COLO668 (cell line): ENCODE data around the gene GOLIM4.
"Not testable (repeated sequence)": the region's sequence is repeated elsewhere in the genome, so short reads cannot be mapped to it uniquely, and the experiment has no call there.

ENCODE experiments used
- DNase-seq: peaks from one replicate; lab custom pipeline; 2025; ENCODE audit not compliant: unreplicated experiment; lab: John Stamatoyannopoulos, UW

Gene GOLIM4

DNA sequence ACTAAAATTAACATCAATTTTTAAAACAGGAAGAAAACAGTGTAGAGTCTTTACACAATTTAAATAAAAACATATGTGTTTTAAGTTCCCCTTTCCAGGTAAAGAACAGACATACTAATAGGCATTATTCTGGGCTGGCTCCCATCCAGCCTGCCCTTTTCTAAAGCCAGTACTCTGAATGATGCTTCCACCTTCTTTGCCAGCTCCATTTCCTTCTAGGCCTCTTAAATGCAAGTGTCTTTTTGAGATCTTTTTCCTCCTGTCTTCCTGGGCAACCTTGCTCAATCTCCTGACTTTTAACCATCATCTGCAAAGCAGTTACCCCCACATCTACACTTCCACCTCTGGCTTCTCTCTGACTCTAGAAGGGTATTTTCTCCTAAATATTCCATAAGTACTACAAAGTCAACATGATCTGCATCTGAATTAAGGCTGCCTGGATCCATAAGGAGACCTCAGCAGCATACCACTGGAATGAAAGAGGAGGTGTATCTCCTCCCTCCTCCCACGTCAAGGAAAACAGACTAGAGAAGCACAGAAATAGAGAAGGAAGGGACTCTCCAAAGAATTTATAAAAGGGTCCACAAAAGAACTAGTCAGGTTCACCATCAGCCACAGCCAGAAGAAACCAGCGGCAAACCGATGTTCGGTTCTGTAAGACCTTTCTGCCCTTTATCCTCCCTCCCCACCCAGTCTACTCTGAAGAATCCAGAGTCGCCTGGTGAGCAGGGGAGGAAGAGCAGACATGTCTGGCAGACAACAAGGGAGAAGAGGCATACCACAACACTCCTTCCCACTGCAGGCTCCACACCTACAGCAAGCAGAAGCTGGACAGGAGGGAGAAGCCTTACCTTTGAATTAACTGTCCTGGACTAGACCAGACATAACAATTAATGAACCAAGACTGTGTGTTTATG, 47.1 kb downstream of the GOLIM4 start:
- DNase-seq: no peak

DNA sequence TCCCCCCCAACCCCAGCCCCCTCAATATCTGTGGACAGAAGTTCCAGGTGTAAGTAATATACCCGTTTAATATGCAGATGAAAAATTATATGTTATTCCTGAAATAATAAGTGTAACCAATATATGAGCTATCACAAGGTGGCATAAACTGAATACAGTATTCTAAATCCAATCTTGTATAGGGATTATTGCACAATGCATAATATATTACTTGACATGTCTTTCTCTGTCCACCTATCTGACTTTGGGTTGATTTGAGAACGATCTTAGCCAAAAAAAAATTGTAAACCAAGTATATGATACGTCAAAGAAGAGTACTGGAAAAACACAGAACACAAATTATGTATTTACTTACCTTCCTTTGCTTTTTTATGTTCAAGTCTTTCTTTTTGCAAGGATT, 47.8 kb downstream of the GOLIM4 start:
- DNase-seq: no peak

DNA sequence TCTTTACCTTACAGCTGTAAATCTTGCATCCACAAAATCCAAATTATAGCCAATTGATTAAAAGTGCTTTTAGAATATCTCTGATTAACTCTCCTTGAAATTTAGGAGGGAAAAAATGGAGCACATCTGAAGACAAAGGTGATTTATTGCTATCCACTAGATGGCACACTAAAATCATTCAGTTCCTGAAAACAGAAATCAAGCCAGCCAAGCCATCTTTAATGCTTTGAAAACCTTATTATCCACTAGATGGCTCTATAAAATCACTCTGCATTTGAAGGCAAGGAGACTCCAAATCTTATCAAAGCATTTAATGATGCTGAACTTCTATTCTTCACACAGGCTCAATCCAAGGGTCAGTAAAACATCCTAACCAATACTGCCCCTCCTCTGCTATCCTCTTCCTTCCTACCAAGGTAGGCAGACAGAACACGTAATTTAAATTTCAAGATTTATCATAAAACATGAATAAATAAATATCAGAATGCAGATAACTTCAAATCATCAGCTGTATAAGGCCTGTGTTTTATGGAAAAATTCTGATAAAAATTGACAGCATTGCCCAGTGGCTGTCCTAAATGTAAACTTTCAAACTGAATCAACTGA, 48.4 kb downstream of the GOLIM4 start:
- DNase-seq: no peak

DNA sequence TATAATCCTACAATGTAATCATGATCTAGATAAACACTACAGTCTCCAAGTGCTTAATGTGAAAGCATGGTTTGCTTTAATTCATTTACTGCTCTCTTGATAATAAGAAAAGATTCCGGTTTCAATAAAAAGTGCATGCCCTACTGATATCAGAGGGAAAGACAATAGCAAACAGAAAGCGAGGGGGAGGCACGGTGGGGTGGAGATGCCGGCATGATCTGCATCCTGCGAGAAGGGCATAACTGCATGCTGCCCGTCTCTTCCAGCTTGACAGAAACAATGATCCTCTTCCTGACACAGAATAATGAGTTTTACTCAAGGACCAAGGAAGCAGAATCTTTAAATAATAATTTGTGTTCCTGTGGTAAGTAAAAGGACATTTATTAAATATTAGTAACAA, 51.7 kb downstream of the GOLIM4 start:
- DNase-seq: no peak

DNA sequence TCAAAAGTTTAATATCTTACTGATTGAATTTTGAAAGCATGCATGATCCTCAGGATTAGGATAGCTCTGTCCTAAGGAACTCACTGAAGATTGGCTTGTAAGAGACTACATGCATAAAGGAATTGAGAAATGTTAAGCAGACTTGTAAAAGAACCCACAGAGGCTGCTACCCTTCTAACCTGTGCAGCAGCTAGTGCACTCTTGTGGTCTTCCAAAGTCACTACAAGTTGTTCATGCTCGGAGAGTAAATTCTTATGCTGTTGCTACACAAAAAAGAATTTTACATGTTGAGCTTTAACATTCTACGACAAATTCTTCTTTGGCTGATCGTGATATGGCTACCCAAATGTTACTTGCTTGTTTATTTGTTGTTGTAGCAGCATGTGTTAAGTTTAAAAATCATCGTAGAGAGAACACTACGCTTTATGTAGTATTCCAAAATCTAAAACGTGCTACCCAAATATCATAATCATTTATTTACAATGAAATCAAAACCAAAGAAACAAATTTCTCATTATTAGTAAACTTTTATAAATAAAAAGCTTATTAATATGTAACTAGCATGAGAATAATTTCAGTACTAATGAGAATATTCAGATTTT, 55.0 kb downstream of the GOLIM4 start:
- DNase-seq: no peak

DNA sequence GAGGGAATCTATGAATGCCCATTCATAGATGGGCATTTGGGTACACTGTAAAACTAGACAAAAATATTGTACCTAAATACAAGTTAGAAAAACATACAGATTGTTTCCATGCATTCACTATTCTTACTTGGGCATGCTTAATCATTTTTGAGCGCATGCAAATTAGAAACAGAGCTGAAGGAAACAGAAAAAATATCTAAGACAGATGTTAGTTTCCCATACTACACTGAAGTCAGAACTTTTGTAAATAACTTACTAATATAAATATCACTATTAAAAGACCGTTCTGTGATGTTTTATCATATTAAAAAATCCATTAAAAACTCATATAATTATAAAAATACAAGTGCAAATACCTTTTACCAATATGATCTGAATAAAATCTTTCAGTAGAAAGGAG, 58.7 kb downstream of the GOLIM4 start:
- DNase-seq: no peak

DNA sequence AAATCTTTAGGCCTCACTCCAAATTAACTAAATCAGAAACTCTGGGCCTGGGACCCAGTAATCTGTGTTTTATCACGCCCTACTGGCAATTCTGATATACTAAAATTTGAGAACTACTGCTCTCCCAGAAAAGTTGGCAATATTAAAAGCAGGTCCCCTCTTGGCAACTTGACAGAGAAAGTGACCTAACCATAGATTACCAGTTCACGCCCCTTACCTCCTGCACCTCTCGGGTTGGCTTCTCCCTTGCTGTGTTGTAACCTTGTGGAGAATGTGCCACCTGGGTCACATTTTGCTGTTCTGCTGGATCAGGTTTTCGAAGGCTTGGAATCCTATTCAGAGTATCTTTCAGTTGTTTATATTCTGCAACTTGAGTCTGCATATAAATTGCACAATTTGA, 59.1 kb downstream of the GOLIM4 start:
- no peak for DNase-seq

DNA sequence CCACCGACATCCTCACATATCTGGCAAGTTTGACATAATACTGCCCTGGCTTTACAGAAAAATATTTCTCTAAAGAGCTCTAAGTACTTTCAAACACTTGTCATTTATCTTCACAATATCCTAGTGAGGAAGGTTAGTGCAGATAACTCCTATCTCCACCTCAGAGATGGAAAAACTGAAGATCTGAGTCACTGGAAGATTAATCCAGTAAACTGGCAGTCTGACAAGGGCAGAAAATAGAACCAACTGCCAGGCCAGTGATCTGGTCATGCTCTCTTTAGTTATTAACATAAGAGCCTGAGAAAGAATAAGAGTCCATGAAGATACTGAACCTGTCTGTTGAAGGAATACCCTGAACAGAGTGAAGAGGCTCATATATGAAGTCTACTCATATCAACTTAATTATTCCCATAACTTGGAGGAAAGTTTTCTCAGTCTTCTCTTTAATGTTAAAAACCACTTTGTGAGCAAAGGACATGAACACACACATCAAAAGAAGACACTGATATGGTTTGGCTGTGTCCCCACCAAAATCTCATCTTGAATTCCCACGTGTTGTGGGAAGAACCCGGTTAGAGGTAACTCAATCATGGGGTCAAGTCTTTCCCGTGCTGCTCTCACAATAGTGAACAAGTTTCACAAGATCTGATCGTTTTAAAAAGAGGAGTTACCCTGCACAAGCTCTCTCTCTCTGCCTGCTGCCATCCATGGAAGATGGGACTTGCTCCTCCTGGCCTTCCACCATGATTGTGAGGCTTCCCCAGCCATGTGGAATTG, 61.4 kb downstream of the GOLIM4 start:
- DNase-seq: no peak

DNA sequence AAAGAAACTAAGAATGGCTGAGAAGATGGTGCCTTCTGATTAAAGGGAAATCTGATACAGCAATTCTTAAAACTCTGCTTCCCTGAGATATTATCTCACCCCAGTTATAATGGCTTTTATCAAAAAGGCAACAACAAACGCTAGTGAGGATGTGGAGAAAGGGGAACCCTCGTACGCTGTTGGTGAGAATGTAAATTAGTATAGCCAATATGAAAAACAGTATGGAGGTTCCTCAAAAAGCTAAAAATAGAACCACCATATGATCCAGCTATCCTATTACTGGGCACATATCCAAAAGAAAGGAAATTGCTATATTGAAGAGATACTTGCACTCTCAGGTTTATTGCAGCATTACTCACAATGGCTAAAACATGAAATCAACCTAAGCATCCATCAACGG, 65.1 kb downstream of the GOLIM4 start:
- no peak for DNase-seq

DNA sequence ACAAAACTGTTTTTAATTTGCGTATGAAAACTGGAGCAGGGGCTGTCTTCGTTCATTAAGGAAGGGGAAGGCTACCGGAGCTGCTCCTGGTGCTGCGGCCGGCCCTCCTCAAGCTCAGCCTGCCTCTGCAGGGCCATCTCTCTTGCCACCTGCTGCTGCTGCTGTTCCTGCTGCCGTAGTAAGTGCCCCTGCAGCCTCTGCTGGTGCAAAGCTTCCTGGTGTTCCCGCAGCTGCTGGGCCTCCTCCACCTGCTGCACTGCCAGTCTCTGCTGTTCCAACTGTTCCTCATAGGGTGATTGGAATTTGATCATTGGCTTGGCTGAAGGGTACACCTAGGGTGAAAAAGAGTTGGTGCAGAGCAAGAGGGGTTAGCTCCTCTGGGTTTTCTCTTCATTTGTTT, 66.0 kb downstream of the GOLIM4 start:
- DNase-seq: peak; percentile 29

DNA sequence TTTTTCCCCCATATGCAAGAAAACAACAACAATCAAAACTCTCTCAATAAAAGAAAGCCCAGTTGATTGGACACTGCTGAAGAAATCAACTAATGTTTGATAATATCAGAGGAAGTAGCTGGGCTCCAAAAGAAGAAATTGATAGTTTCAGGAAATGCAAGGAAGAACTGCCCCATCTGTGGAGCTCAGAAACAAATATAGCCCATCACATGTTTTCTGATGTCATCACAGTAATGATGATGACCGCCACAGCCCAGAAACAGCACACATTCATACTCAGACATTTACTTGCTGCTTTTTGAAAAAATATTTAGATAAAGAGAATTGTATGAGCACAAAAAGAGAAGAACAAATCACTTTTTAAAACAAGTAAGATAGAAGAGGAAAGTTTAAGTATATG, 67.6 kb downstream of the GOLIM4 start:
- no peak for DNase-seq

DNA sequence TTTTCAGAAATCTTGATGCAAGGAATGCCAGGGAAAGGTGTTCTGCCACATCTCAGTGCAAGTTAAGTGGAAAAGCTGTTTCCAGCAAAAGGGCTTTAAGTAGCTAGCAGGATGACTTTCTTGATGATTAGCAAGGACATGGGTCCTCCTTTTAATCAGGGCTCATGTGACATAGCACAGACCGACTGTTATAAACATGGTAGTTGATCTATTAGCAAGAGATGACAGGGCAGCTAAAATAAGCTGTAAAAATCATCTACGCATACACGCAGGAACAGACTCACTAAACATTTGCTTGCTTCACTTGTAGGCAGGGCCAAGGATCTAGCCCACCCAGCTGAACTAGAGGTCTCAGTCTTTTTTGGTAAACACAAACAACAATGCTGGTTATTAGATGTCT, 69.0 kb downstream of the GOLIM4 start:
- no peak for DNase-seq

DNA sequence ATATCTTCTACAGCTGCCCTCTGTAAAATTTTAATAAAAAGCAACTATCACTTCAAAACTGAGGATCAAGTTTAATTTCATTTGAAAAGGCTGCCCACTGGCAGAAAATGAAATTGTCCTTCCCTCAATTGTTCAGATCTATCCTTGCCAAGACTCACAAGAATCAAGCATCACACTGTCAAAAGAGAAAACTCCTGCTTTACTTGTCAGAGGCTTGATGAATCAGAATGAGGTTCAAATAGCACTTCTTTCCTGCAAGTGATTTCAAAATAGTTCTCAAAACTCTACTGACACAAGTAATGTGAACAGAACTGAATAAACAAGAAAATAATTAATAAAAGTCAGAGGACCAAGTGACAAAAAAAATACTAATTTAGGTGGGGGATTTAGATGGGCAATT, 70.6 kb downstream of the GOLIM4 start:
- DNase-seq: no peak

DNA sequence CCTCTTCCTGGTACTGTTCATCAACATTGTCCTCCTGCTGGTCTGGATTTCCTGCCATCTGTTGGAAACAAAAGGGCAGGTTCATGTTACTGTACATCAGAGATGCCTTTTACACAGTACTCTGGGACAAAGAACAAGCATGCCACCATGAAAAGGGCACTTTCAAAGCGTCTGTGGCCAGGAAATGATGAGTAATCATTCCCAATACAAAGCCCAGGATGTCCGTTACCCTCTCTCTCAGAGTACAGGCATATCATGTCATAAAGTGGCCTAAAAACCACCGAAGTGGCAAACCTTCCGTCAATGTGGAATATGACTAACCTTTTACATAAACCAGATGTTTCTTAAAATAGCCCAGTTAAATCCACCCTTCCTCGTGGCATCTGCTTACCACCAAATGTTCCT, 71.2 kb downstream of the GOLIM4 start:
- DNase-seq: peak; percentile 52

DNA sequence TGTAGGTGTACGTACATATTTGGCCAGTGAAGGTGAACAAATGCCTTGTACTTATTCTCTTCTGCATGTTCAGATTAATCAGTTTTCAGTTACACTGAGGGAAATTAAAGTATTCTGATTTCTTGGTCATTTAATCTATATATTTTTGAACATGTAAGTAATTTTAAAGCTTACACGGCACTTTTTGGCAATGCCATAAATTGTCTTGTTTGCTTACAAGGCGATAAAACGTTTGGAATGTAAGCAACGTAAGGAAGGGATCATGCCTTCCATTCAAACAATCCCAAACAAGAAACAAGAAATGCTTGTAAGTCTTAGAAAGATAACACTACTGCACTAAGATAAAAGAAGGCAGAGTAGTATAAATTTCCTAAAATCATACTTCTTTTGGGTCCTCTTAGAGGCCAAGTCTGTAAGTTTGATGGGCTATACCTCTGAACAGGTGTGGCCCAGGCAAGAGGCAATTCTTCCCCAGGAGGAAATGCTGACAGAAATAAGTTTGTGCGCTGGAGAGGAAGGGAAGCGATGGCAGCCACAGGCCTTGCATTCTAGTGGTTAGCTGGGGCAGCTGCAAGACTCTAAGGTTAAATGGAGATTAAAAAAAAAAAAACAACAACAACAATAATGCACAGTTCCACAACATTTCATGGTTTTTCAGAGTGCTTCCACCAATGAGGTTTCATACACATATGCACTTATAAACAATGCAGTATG, 73.8 kb downstream of the GOLIM4 start:
- DNase-seq: no peak

DNA sequence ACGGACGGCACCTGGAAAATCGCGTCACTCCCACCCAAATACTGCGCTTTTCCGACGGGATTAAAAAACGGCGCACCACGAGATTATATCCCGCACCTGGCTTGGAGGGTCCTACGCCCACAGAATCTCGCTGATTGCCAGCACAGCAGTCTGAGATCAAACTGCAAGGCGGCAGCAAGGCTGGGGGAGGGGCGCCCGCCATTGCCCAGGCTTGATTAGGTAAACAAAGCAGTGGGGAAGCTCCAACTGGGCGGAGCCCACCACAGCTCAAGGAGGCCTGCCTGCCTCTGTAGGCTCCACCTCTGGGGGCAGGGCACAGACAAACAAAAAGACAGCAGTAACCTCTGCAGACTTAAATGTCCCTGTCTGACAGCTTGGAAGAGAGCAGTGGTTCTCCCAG, 84.4 kb downstream of the GOLIM4 start:
- not testable (repeated sequence) for DNase-seq

DNA sequence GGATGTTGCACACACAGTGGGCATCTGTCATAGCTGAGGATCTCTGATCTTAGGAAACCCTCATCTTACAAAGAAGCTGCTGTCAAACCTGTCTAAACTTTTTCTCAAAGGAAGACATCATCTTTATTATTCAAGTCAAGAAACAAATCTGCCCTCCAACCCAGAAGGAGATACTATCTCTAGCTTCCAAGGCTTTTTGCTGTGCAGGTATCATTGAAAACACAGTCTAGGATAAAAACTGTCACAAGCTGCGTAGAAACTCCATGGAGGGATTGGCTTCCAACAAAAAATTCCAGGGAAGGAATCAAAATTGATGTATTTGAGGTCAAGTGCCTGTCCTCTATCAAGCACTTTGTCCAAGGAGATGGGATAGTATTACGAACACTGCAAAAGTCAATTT, 89.1 kb downstream of the GOLIM4 start:
- DNase-seq: no peak

DNA sequence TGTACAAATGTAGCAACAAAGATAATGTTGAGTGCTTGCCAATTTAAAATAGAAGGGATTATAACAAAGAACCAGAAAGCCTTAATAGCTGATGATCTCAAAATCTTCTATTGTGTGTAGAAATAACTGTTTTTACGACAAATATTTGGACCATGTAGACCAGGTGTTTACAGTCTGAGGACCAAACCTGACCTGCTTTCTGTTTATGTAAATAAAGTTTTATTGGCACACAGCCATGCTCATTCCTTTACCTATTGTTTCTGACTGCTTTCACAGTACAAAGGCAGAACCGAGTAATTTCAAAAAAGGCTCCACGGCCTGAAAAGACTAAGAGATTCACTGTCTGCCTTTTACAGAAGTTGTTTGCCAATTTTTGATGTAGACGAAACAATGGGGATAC, 91.8 kb downstream of the GOLIM4 start:
- no peak for DNase-seq

DNA sequence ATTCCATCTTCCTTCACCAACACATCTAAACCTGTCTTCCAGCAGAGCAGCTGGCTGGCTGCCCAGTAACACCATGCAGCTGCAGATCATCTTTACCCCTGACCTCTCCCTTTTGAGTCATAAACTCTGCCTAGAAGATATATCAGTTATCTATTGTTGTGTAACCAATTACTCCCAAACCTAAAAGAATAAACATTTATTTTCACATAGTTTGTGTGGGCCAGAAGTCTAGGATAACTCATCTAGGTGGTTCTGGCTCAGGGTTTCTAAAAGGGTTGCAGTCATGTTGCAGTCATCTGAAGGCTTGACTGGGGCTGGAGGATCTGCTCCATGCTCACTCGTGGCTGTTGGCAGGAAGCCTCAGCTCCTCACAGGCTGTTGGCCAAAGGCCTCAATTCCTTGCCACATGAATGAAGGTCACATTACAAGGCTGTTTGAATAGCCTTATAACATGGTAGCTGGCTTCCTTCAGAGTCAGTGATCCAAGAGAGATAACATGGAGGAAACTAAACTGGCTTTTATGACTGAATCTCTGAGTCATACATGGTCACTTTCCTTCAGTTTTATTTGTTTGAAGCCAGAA, 92.8 kb downstream of the GOLIM4 start:
- peak; percentile 32 for DNase-seq

DNA sequence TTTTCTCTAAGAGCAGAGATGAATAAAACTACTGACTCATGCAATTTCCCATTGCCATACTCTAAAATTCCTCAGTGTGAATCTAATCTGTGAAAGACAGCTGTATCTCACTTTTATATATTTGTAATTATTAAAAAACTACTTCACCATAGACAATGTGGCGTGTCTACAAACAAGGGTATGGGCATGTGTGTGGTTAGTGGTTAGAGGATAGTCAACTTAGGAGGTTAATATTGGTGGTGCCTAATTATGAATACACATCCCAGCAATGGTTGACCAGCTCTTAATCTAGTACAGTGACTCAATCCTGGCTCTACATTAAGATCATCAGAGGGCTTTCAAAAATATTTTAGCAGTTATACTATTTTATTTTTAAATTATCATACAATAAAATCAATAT, 94.5 kb downstream of the GOLIM4 start:
- DNase-seq: no peak

DNA sequence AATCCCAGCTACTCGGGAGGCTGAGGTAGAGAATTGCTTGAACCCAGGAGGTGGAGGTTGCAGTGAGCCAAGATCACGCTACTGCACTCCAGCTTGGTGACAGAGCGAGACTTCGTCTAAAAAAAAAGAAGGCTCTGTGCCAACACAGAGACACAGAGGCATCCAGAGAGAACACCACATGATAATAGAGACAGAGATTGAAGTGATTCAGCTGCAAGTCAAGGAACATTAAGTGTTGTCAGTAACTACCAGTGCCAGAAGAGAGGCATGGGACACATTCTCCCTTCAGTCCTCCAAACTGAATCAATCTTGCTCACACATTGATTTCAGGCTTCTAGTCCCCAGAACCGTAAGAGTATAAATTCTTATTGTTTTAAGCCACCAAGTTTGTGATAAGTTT, 97.5 kb downstream of the GOLIM4 start:
- no peak for DNase-seq
